MM.1S (cell line): ENCODE results near the gene CEP128.

ENCODE experiments used
- DNase-seq: peaks from one replicate; pipeline ENCODE4 v3.0.0-alpha.2; 2015
- H2AFZ ChIP-seq: fragments of 300-600 bp; sonication (generic); 2 replicates; pipeline ENCODE4 v1.6.0; 2016; ENCODE audit warnings: antibody characterized with exemption, low read length
- H3F3A ChIP-seq: fragments of 300-600 bp; sonication (generic); 2 replicates; pipeline ENCODE4 v1.6.1; 2016; ENCODE audit warnings: mild to moderate bottlenecking, antibody characterized with exemption, low read length, moderate library complexity, mixed read lengths; ENCODE audit not compliant: insufficient read depth
- H3K27ac ChIP-seq: fragments of 300-600 bp; sonication (generic); 2 replicates; pipeline ENCODE4 v1.5.1; 2016; ENCODE audit warnings: mild to moderate bottlenecking, low read length
- H3K27me3 ChIP-seq: fragments of 300-600 bp; sonication (generic); replicated peaks from 2 replicates; pipeline ENCODE4 v1.6.0; 2016; ENCODE audit warnings: low read length; ENCODE audit not compliant: insufficient read depth
- H3K36me3 ChIP-seq: fragments of 300-600 bp; sonication (generic); replicated peaks from 2 replicates; pipeline ENCODE4 v1.6.1; 2016; ENCODE audit warnings: mild to moderate bottlenecking, low read length, mixed read lengths; ENCODE audit not compliant: insufficient read depth
- H3K4me1 ChIP-seq: fragments of 300-600 bp; sonication (generic); 2 replicates; pipeline ENCODE4 v1.6.1; 2016; ENCODE audit warnings: low read length, mixed read lengths
- H3K4me2 ChIP-seq: fragments of 300-600 bp; sonication (generic); 2 replicates; pipeline ENCODE4 v1.6.0; 2016; ENCODE audit warnings: low read depth, low read length
- H3K4me3 ChIP-seq: fragments of 300-600 bp; sonication (generic); 2 replicates; pipeline ENCODE4 v1.5.1; 2016; ENCODE audit warnings: low read length, mixed read lengths
- H3K79me2 ChIP-seq: fragments of 300-600 bp; sonication (generic); 2 replicates; pipeline ENCODE4 v1.6.1; 2016; ENCODE audit warnings: mixed run types, low read length, mixed read lengths
- H3K9ac ChIP-seq: fragments of 300-600 bp; sonication (generic); 2 replicates; pipeline ENCODE4 v1.6.1; 2016; ENCODE audit warnings: low read length, mixed read lengths
- H3K9me2 ChIP-seq: fragments of 300-600 bp; sonication (generic); replicated peaks from 2 replicates; pipeline ENCODE4 v1.6.1; 2016; ENCODE audit warnings: mild to moderate bottlenecking, low read length, mixed read lengths; ENCODE audit not compliant: insufficient read depth
- H3K9me3 ChIP-seq: fragments of 300-600 bp; sonication (generic); replicated peaks from 2 replicates; pipeline ENCODE4 v1.6.1; 2016; ENCODE audit warnings: mild to moderate bottlenecking, low read length, mixed read lengths; ENCODE audit not compliant: insufficient read depth
- H4K20me1 ChIP-seq: fragments of 300-600 bp; sonication (generic); 2 replicates; pipeline ENCODE4 v1.6.1; 2016; ENCODE audit warnings: mild to moderate bottlenecking, low read length, moderate library complexity, mixed read lengths; ENCODE audit not compliant: insufficient read depth
- EZH2 ChIP-seq: fragments of 300-600 bp; sonication (generic); optimal IDR thresholded peaks from 2 replicates; pipeline ENCODE3; 2017; ENCODE audit warnings: low read depth, mild to moderate bottlenecking, antibody characterized with exemption, low read length, mixed read lengths
- EZH2phosphoT487 ChIP-seq: fragments of 300-600 bp; sonication (generic); IDR thresholded peaks from 2 replicates; pipeline ENCODE4 v1.6.1; 2018; ENCODE audit warnings: antibody characterized with exemption, low read length
- TF ChIP-seq, protein P1 (sequence below): fragments of 300-600 bp; sonication (generic); IDR thresholded peaks from 2 replicates; pipeline ENCODE4 v1.5.1; 2016; ENCODE audit warnings: antibody characterized with exemption, low read length, mixed read lengths

Gene CEP128

DNA sequence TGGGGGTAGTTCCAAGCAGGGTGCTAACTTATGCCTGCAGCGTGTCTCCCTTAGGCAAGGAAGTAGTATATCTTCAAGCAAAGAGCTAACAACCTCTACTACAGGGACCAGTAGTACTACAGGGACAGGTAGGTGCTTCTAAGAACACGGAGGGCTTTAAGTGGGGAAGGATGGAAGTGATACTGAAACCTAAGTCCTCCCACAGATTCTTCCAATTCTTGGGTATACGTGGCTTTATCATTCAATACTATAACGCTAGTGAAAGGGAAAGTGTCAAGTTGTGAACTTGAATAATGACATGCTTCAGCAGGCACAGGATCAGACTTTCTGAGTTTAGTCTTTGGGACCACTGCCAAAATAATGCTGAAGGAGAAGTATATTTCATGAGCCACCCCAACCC lies 241.7 kb downstream of the CEP128 start:
- H3K9ac ChIP-seq, result no peak overlapping the region
- no peak overlapping the region for H3K4me3 ChIP-seq
- no peak overlapping the region for H2AFZ ChIP-seq
- no peak for DNase-seq
- no peaks in the 10 kb centered on the region for H3K79me2 ChIP-seq
- no peaks in the 10 kb centered on the region for H3K4me1 ChIP-seq
- no peaks in the 10 kb centered on the region for H3K27me3 ChIP-seq
- no peaks in the 10 kb centered on the region for H3K9me3 ChIP-seq
- TF ChIP-seq, protein P1, sequence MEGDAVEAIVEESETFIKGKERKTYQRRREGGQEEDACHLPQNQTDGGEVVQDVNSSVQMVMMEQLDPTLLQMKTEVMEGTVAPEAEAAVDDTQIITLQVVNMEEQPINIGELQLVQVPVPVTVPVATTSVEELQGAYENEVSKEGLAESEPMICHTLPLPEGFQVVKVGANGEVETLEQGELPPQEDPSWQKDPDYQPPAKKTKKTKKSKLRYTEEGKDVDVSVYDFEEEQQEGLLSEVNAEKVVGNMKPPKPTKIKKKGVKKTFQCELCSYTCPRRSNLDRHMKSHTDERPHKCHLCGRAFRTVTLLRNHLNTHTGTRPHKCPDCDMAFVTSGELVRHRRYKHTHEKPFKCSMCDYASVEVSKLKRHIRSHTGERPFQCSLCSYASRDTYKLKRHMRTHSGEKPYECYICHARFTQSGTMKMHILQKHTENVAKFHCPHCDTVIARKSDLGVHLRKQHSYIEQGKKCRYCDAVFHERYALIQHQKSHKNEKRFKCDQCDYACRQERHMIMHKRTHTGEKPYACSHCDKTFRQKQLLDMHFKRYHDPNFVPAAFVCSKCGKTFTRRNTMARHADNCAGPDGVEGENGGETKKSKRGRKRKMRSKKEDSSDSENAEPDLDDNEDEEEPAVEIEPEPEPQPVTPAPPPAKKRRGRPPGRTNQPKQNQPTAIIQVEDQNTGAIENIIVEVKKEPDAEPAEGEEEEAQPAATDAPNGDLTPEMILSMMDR, result no peak
- TF ChIP-seq EZH2phosphoT487 (no peak), EZH2 (no peak)
- H3K27ac ChIP-seq, result no peak overlapping the region
- no peaks in the 10 kb centered on the region for H3F3A ChIP-seq
- H4K20me1 ChIP-seq, result no peaks in the 10 kb centered on the region
- H3K4me2 ChIP-seq, result no peak overlapping the region
- H3K36me3 ChIP-seq, result no peaks in the 10 kb centered on the region
- H3K9me2 ChIP-seq, result no peaks in the 10 kb centered on the region

DNA sequence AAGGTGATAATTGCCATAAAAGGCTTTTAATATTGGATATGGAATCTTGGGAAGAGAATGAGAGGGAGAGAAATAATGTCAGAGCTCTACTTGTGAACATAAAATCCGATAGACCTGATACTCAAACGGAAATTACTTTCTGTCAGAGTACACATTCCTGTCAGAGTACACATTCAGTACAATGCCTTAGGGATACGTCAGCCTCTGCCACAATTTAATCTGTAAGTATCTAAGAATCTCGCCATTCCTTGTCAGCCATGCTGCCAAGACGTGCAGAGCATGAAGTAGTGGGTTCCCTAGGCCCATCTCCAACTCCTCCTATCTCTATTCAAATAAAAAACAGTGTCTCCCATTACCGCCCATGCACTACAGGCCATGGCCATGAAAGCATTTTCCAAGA lies 242.6 kb downstream of the CEP128 start:
- H3K27me3 ChIP-seq, result no peaks in the 10 kb centered on the region
- H3K9me3 ChIP-seq, result no peaks in the 10 kb centered on the region
- no peaks in the 10 kb centered on the region for H4K20me1 ChIP-seq
- TF ChIP-seq, protein P1, result no peak
- TF ChIP-seq EZH2phosphoT487, result no peak
- TF ChIP-seq EZH2, result no peak
- no peaks in the 10 kb centered on the region for H3K4me1 ChIP-seq
- H3K4me3 ChIP-seq, result no peak overlapping the region
- no peak overlapping the region for H3K4me2 ChIP-seq
- no peak for DNase-seq
- no peak overlapping the region for H3K27ac ChIP-seq
- no peak overlapping the region for H2AFZ ChIP-seq
- H3K79me2 ChIP-seq, result no peaks in the 10 kb centered on the region
- H3K9ac ChIP-seq, result no peak overlapping the region
- no peaks in the 10 kb centered on the region for H3K36me3 ChIP-seq
- no peaks in the 10 kb centered on the region for H3F3A ChIP-seq
- no peaks in the 10 kb centered on the region for H3K9me2 ChIP-seq

DNA sequence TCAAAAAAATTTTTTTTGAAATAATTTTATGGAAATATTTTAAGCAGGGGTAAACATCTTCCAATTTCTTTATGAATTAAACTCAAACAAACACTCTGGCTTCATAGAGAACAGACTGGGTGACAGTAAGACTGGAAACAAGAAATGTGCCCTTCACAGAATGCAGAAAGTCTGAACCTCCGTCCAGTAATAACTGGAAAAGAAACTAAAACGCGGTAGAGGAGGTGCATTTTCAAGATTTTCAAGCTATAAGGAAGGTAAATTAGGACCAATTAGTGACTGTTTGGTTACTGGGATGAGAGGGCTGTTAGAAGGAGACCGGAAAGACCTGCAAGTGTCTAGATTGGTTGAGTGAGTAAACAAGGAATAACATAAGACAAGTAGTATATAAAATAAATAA lies 245.7 kb downstream of the CEP128 start:
- no peak overlapping the region for H3K27ac ChIP-seq
- H3K36me3 ChIP-seq, result no peaks in the 10 kb centered on the region
- H3F3A ChIP-seq, result no peaks in the 10 kb centered on the region
- no peaks in the 10 kb centered on the region for H4K20me1 ChIP-seq
- H2AFZ ChIP-seq, result no peak overlapping the region
- no peak for TF ChIP-seq EZH2
- TF ChIP-seq, protein P1, result no peak
- no peak for TF ChIP-seq EZH2phosphoT487
- H3K4me2 ChIP-seq, result no peak overlapping the region
- no peaks in the 10 kb centered on the region for H3K79me2 ChIP-seq
- H3K9me2 ChIP-seq, result no peaks in the 10 kb centered on the region
- H3K4me1 ChIP-seq, result no peaks in the 10 kb centered on the region
- no peaks in the 10 kb centered on the region for H3K27me3 ChIP-seq
- no peak overlapping the region for H3K4me3 ChIP-seq
- no peak for DNase-seq
- no peaks in the 10 kb centered on the region for H3K9me3 ChIP-seq
- no peak overlapping the region for H3K9ac ChIP-seq
